Measurements from ENCODE around the gene NGFR. TPM values are rescaled to one million over a fixed set of nuclear protein-coding genes. Genes with fewer than 3 reads are reported as not detected.
"Not testable (repeated sequence)": the region's sequence is repeated elsewhere in the genome, so short reads cannot be mapped to it uniquely, and the experiment has no call there.

NGFR gene
- total RNA-seq, 1 experiment from 2014 or later, result not detected

GRCh38 chr17:49549691-49550678, 54.9 kb downstream of the NGFR start:
- no peak for ATAC-seq
- H3K4me2 ChIP-seq (ENCODE audit: low read length), result no peak overlapping the region
- H3K4me3 ChIP-seq (ENCODE audit: low read length), result no peak overlapping the region
- no TSS peak for BruUV-seq (replicated peaks)
- no peaks in the 10 kb centered on the region for H3K79me2 ChIP-seq (ENCODE audit: low read length)
- H3K9me2 ChIP-seq (replicated peaks; ENCODE audit: low read length), result no peaks in the 10 kb centered on the region
- CTCF ChIA-PET, result no interaction called here
- H3F3A ChIP-seq (ENCODE audit: low read length, unreplicated experiment), result no peaks in the 10 kb centered on the region
- H2AFZ ChIP-seq (ENCODE audit: low read length), result no peak overlapping the region
- no peaks in the 10 kb centered on the region for H3K9me3 ChIP-seq (ENCODE audit: low read length)
- H3K9ac ChIP-seq (ENCODE audit: low read length), result no peak overlapping the region
- no peaks in the 10 kb centered on the region for H3K4me1 ChIP-seq (ENCODE audit: insufficient read depth, low read length)
- H3K27ac ChIP-seq (ENCODE audit: low read length), result no peak overlapping the region
- intact Hi-C loops (cut with micrococcal nuclease), result no loop called here
- H4K20me1 ChIP-seq (ENCODE audit: low read length), result no peaks in the 10 kb centered on the region
- no peaks in the 10 kb centered on the region for H3K27me3 ChIP-seq (ENCODE audit: low read length)
- H3K36me3 ChIP-seq (ENCODE audit: low read depth, low read length), result no peaks in the 10 kb centered on the region
- POLR2A ChIA-PET (ENCODE audit: unreplicated experiment), result no interaction called here
- TF ChIP-seq EZH2phosphoT487 (IDR thresholded peaks at IDR 0.05; ENCODE audit: borderline replicate concordance, low read length), result no peak
- TF ChIP-seq EZH2 (IDR thresholded peaks at IDR 0.05; ENCODE audit: low read length, unreplicated experiment), result no peak
- no peak for TF ChIP-seq CTCF (conservative IDR thresholded peaks at IDR 0.05; ENCODE audit: low read depth, low read length)
- no peak for DNase-seq

GRCh38 chr17:49550764-49551163, 55.7 kb downstream of the NGFR start:
- H3K9ac ChIP-seq (ENCODE audit: low read length); intact Hi-C loops (cut with micrococcal nuclease); ATAC-seq; POLR2A ChIA-PET (ENCODE audit: unreplicated experiment); H3F3A ChIP-seq (ENCODE audit: low read length, unreplicated experiment); DNase-seq; BruUV-seq (replicated peaks); CTCF ChIA-PET; H4K20me1 ChIP-seq (ENCODE audit: low read length); H3K36me3 ChIP-seq (ENCODE audit: low read depth, low read length); H3K27ac ChIP-seq (ENCODE audit: low read length); H3K9me2 ChIP-seq (replicated peaks; ENCODE audit: low read length); H2AFZ ChIP-seq (ENCODE audit: low read length); H3K4me1 ChIP-seq (ENCODE audit: insufficient read depth, low read length); H3K9me3 ChIP-seq (ENCODE audit: low read length); H3K4me2 ChIP-seq (ENCODE audit: low read length); H3K27me3 ChIP-seq (ENCODE audit: low read length); H3K79me2 ChIP-seq (ENCODE audit: low read length); H3K4me3 ChIP-seq (ENCODE audit: low read length): not testable (repeated sequence)

- TF ChIP-seq CTCF (conservative IDR thresholded peaks at IDR 0.05; ENCODE audit: low read depth, low read length) (no peak), EZH2 (IDR thresholded peaks at IDR 0.05; ENCODE audit: low read length, unreplicated experiment) (no peak), EZH2phosphoT487 (IDR thresholded peaks at IDR 0.05; ENCODE audit: borderline replicate concordance, low read length) (no peak)
- Histone ChIP-seq H3K9me3 (ENCODE audit: low read length) (no peaks in the 10 kb centered on the region), H3K4me3 (ENCODE audit: low read length) (no peak overlapping the region), H3K27me3 (ENCODE audit: low read length) (no peaks in the 10 kb centered on the region), H3K9me2 (replicated peaks; ENCODE audit: low read length) (no peaks in the 10 kb centered on the region), H3K27ac (ENCODE audit: low read length) (no peak overlapping the region), H3F3A (ENCODE audit: low read length, unreplicated experiment) (no peaks in the 10 kb centered on the region), H3K79me2 (ENCODE audit: low read length) (no peaks in the 10 kb centered on the region), H3K4me1 (ENCODE audit: insufficient read depth, low read length) (peaks cover 4% of the 10 kb centered on the region; the same call in 1 of the 2 replicates), H3K9ac (ENCODE audit: low read length) (no peak overlapping the region), H4K20me1 (ENCODE audit: low read length) (no peaks in the 10 kb centered on the region), H2AFZ (ENCODE audit: low read length) (no peak overlapping the region), H3K4me2 (ENCODE audit: low read length) (no peak overlapping the region), H3K36me3 (ENCODE audit: low read depth, low read length) (no peaks in the 10 kb centered on the region)
- ATAC-seq (no peak), DNase-seq (no peak)
- no TSS peak for BruUV-seq (replicated peaks)
- intact Hi-C loops (cut with micrococcal nuclease), result no loop called here
- ChIA-PET POLR2A (ENCODE audit: unreplicated experiment) (no interaction called here), CTCF (no interaction called here)
These were observed 56.4 kb downstream of the NGFR start for GRCh38 chr17:49551221-49552069.
